WTC11 (cell line): ENCODE measurements around the gene CASR. TPM values are rescaled to one million over a fixed set of nuclear protein-coding genes. Genes with fewer than 3 reads are reported as not detected.

Experiments used
- ATAC-seq: fragments of 200-7000 bp; cut with Tn5 transposase; 2 replicates; pipeline ENCODE4 v1.10.0; 2021; ENCODE audit warnings: mild to moderate bottlenecking, moderate library complexity
- CTCF ChIA-PET: fragments of 300-600 bp; sonication (Branson Sonifier 250); formaldehyde crosslinking; loops from one replicate; lab custom pipeline; 2021; ENCODE audit warnings: antibody characterized with exemption; lab: Charles Lee
- POLR2A ChIA-PET: fragments of 350-600 bp; sonication (Branson Sonifier 250); formaldehyde crosslinking; loops from one replicate; lab custom pipeline; 2021; ENCODE audit warnings: antibody characterized with exemption; lab: Charles Lee
- DNase-seq: peaks from one replicate; pipeline ENCODE4 v3.0.0; 2021; ENCODE audit warnings: low spot score
- H3K27ac Mint-ChIP-seq: 2 replicates; pipeline ENCODE4 v1.8.0; 2021; ENCODE audit warnings: mixed read lengths
- H3K27me3 Mint-ChIP-seq: 2 replicates; pipeline ENCODE4 v1.8.0; 2021; ENCODE audit warnings: low read depth, mild to moderate bottlenecking, moderate library complexity, mixed read lengths
- H3K36me3 Mint-ChIP-seq: 2 replicates; pipeline ENCODE4 v1.8.0; 2021; ENCODE audit warnings: mixed read lengths
- H3K4me1 Mint-ChIP-seq: 2 replicates; pipeline ENCODE4 v1.8.0; 2022; ENCODE audit warnings: mixed read lengths
- H3K4me3 Mint-ChIP-seq: 2 replicates; pipeline ENCODE4 v1.8.0; 2021; ENCODE audit warnings: mild to moderate bottlenecking, moderate library complexity, mixed read lengths
- H3K9me3 Mint-ChIP-seq: 2 replicates; pipeline ENCODE4 v1.8.0; 2021; ENCODE audit warnings: mixed read lengths
- AFF4 ChIP-seq: sonication (generic); formaldehyde crosslinking; IDR thresholded peaks from 2 replicates; pipeline ENCODE4 v1.8.1; 2023; ENCODE audit warnings: mild to moderate bottlenecking, missing genetic modification reagents, borderline replicate concordance
- ETV6 ChIP-seq: sonication (generic); formaldehyde crosslinking; IDR thresholded peaks from 2 replicates; pipeline ENCODE4 v1.8.1; 2022; ENCODE audit warnings: mild to moderate bottlenecking, missing genetic modification reagents
- FOXK1 ChIP-seq: sonication (generic); formaldehyde crosslinking; IDR thresholded peaks from 2 replicates; pipeline ENCODE4 v1.8.0; 2022; ENCODE audit warnings: mild to moderate bottlenecking, moderate library complexity, missing genetic modification reagents
- GRHL2 ChIP-seq: fragments of 250-450 bp; sonication (Bioruptor Pico); IDR thresholded peaks from 2 replicates; pipeline ENCODE4 v1.8.0; 2022; ENCODE audit warnings: mild to moderate bottlenecking, moderate library complexity; ENCODE audit not compliant: insufficient replicate concordance, severe bottlenecking
- MAX ChIP-seq: sonication (generic); formaldehyde crosslinking; IDR thresholded peaks from 2 replicates; pipeline ENCODE4 v1.8.0; 2022; ENCODE audit warnings: mild to moderate bottlenecking, missing genetic modification reagents
- MLX ChIP-seq: sonication (generic); formaldehyde crosslinking; IDR thresholded peaks from 2 replicates; pipeline ENCODE4 v1.8.1; 2023; ENCODE audit warnings: mild to moderate bottlenecking, missing genetic modification reagents, moderate library complexity
- MYBL2 ChIP-seq: sonication (generic); formaldehyde crosslinking; IDR thresholded peaks from 2 replicates; pipeline ENCODE4 v1.8.1; 2023; ENCODE audit warnings: mild to moderate bottlenecking, moderate library complexity, missing genetic modification reagents
- STAT6 ChIP-seq: sonication (generic); formaldehyde crosslinking; conservative IDR thresholded peaks from 2 replicates; pipeline ENCODE4 v1.8.1; 2023; ENCODE audit warnings: mild to moderate bottlenecking, low read depth, missing genetic modification reagents, moderate library complexity
- TCF7 ChIP-seq: sonication (generic); formaldehyde crosslinking; IDR thresholded peaks from 2 replicates; pipeline ENCODE4 v1.8.0; 2022; ENCODE audit warnings: mild to moderate bottlenecking, low read depth, missing genetic modification reagents, moderate library complexity
- ZNF317 ChIP-seq: sonication (generic); formaldehyde crosslinking; IDR thresholded peaks from 2 replicates; pipeline ENCODE4 v1.8.1; 2023; ENCODE audit warnings: low read depth, mild to moderate bottlenecking, moderate library complexity, missing genetic modification reagents, borderline replicate concordance
- ZNF532 ChIP-seq: fragments of 250-450 bp; sonication (Bioruptor Pico); IDR thresholded peaks from 2 replicates; pipeline ENCODE4 v1.9.0; 2021; ENCODE audit warnings: mild to moderate bottlenecking, borderline replicate concordance
- total RNA-seq: library from RNA; stranded (reverse); gene quantifications from 3 replicates; pipeline ENCODE4 v1.2.3, GENCODE V29; 2021

Gene CASR
- total RNA-seq, 1 experiment from 2014 or later = 0.24 TPM

GRCh38 chr3:122227036-122227781, 43.7 kb downstream of the CASR start (continued):
- TF ChIP-seq STAT6 (CRISPR knock-in tag) = no peak
- no peak for TF ChIP-seq AFF4 (CRISPR knock-in tag)
- no peak for TF ChIP-seq MLX (CRISPR knock-in tag)
- no peak for TF ChIP-seq MAX (CRISPR knock-in tag)
- no peak for TF ChIP-seq TCF7 (CRISPR knock-in tag)
- no peak for TF ChIP-seq ETV6 (CRISPR knock-in tag)
- TF ChIP-seq, all 79 proteins: peak for 0

- H3K4me1 Mint-ChIP-seq = peaks cover 5% of the 10 kb centered on the region
- ChIA-PET CTCF (no interaction called here), POLR2A (no interaction called here)
- no peak for DNase-seq
- H3K4me3 Mint-ChIP-seq = no peak overlapping the region
- no peak overlapping the region for H3K27ac Mint-ChIP-seq
- peaks cover 16% of the 10 kb centered on the region for H3K9me3 Mint-ChIP-seq
- H3K27me3 Mint-ChIP-seq = no peaks in the 10 kb centered on the region
- TF ChIP-seq MYBL2 (no peak), FOXK1 (CRISPR knock-in tag) (no peak), MAX (CRISPR knock-in tag) (no peak)
- H3K36me3 Mint-ChIP-seq = no peaks in the 10 kb centered on the region
- 0 out of 2 replicates have a peak, but pooled peaks have one; percentile 30 for ATAC-seq
Observed at GRCh38 chr3:122230174-122230573, 46.7 kb downstream of the CASR start.

GRCh38 chr3:122231465-122232157, 48.1 kb downstream of the CASR start:
- Mint-ChIP-seq H3K27me3 (no peaks in the 10 kb centered on the region), H3K4me3 (no peak overlapping the region), H3K27ac (no peak overlapping the region), H3K9me3 (peaks cover 2% of the 10 kb centered on the region), H3K4me1 (peaks cover 5% of the 10 kb centered on the region)
- ChIA-PET CTCF (no interaction called here), POLR2A (no interaction called here)
- ATAC-seq = no peak
- no peak for TF ChIP-seq ZNF532 (CRISPR knock-in tag)
- TF ChIP-seq ZNF317 = no peak
- no peak for TF ChIP-seq ETV6 (CRISPR knock-in tag)
- TF ChIP-seq GRHL2 (CRISPR knock-in tag) = no peak
- TF ChIP-seq, all 79 proteins: peak for 0
- no peak for DNase-seq
- no peaks in the 10 kb centered on the region for H3K36me3 Mint-ChIP-seq
